UCSD-AML1 (cell line): ENCODE measurements around the gene PHTF1.
"Not testable (repeated sequence)": the region's sequence is repeated elsewhere in the genome, so short reads cannot be mapped to it uniquely, and the experiment has no call there.

ENCODE experiments used
- DNase-seq: peaks from one replicate; lab custom pipeline; 2025; ENCODE audit not compliant: unreplicated experiment; lab: John Stamatoyannopoulos, UW

The PHTF1 gene

DNA sequence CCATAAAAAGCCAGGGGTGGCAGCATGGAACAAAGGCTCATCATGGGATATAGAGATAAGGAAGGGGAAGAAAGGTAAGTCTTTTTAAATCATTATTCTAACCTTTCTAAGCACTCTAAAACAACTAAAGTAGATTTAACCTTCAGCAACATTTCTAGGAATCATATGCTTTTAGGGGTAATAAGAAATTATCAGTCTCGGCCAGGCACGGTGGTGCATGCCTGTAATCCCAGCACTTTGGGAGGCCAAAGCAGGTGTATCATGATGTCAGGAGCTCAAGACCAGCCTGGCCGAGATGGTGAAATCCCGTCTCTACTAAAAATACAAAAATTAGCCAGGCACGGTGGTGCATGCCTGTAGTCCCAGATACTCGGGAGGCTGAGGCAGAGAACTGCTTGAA lies 20.3 kb upstream of the PHTF1 start:
- DNase-seq: no peak

GRCh38 chr1:113777561-113777960 lies 18.3 kb upstream of the PHTF1 start:
- DNase-seq: no peak

- no peak for DNase-seq
Observed at GRCh38 chr1:113770031-113770430, 10.7 kb upstream of the PHTF1 start.

- no peak for DNase-seq
Observed at GRCh38 chr1:113769601-113769970, 10.3 kb upstream of the PHTF1 start.

DNA sequence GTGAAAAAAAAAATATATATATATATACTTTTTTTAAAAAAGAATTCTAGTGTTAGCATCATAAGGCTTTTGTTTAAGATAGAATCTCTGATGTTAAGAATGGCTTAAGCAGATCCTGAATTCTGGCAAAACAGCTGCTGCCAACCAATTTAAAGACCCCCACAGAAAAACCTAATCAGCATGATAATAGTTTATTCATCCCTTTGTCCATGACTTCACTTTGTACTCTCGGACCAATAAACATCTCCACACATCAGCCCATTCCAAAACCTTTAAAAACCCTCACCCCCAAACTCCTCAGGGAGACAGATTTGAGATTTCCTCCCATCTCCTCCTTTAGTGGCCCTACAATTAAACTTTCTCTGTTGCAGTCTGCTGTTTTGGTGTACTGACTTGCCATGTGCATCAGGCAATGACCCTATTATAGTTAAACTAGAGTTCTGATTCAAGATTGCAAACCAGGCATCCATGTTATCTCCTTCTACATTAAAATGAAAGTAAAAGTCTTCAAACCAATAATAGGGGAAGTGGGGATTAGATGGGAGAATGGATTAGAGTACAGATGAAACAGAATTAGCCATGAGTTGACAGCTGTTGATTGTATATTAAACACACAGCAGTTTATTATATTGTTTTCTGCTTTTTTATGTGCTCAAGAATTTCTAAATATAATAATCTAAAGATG lies 9.8 kb upstream of the PHTF1 start:
- DNase-seq: no peak

DNA sequence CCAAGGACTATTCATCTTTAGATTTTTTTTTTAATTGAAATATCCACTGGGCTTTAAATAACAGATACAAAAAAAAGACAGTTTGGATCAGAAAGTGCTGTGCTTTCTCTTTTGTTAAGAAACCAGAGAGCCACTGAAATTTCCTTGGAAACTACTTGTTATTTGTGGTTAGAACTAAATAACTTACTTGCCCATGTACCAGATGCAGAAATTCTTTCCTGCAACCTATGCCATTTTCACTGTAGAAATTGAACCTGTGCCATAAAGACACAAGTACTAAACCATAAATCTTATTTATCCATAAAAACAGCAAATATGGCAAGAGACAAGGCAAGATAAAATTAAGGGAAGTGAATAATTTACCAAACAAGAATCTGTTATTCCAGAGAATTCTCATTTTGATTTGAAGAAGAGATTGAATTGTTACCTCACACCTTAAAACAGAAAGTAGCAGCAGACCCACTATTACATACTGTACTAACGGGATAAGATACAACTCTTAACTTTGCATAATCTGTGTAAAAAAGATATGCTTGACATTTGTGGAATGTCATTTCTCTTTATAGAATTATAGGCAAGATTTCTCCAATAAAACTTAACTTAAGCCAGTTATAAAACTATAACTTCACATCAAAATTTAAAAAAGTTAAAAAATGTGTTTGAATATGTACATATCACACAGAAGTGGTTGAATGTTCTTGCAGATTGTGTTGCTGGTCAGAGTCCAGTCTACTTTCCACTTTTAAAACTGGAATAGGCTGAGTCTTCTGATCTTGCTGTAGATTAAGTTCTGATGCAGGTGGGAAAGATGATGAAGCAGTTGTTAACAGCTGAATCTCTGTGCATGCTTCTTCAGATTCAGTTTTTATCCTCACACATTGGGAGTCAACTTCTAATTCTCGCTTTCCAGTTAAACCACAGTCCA lies 6.3 kb upstream of the PHTF1 start:
- DNase-seq: no peak

GRCh38 chr1:113763661-113764060 lies 4.4 kb upstream of the PHTF1 start:
- DNase-seq: no peak

DNA sequence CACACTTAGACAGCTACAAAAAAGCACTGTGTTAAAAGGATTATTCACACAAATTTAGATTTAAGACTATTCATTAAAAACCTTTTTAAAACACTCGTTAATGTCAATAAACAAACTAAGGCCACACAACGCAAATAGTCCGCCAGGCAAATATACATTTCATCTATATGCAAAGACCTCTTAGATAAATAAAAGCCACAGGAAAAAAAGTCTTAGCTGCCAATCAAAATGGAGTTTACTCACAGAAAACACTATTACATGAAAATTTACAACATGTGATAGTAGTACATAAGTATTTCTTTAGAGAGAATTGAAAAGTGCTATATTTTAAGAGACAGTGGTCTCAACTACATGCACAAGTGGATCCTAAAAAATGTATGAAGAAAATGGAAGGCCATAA lies 2.7 kb upstream of the PHTF1 start:
- DNase-seq: no peak

GRCh38 chr1:113760102-113761080 lies 1.1 kb upstream of the PHTF1 start:
- DNase-seq: no peak

- peak; percentile 78 for DNase-seq
Observed at GRCh38 chr1:113758631-113759332, 504 bp downstream of the PHTF1 start.

- no peak for DNase-seq
Observed at GRCh38 chr1:113756461-113756860, 2.8 kb downstream of the PHTF1 start.

GRCh38 chr1:113753333-113753732 lies 6.0 kb downstream of the PHTF1 start:
- not testable (repeated sequence) for DNase-seq

- no peak for DNase-seq
Observed at GRCh38 chr1:113751516-113751915, 7.8 kb downstream of the PHTF1 start.

DNA sequence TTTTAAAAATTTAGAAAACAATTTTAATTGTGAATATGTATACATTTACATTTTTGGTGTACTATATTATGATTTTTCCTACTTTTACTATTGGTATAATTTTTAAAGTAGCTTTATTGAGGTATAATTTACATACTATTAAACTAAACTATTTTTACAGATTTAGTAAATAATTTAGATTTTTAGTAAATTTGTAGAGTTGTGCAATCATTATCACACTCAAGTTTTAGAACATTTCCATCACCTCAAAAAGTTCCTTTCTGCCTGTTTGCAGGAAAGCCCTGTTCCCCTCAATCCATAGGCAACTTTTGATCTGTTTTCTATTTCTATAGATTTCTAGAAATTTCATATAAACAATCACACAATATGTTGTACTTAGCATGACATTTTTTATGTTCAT lies 8.2 kb downstream of the PHTF1 start:
- no peak for DNase-seq

DNA sequence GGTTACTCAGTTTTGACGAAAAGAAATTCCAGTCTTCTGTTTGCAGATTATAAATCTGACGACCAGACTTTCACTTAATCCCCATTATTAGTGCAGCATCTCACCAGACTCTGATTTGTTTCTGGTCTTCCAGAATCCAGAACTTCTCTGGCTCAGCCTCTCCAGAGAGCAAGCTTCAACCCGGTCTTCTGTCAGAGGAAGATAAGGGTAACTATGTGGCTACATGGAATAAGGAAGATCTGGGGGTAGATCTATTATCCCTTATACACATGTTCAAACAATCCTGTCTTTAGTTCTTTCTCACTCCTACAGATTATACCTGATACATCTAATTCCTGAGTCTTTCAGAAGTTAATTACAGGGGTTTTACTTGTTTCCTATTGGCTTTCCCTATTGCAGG lies 9.9 kb downstream of the PHTF1 start:
- DNase-seq: no peak

DNA sequence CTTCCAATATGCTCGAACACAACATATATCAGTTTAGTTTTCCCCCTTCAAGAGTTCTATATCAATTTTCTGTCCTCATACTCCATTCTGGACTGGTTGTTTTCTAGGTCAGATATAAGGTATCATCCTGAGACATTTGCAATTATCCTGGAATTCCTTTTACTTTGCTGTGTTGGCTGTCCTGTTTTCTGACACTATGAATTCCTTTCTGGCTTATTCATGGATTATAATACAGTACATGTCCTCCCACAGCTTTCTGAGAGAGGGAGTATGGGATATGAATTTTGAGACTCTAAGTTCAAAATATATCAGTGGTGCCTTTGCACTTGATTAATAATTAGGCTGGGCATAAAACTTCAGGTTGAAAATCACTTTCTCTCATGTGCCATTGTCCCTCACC lies 11.9 kb downstream of the PHTF1 start:
- no peak for DNase-seq

DNA sequence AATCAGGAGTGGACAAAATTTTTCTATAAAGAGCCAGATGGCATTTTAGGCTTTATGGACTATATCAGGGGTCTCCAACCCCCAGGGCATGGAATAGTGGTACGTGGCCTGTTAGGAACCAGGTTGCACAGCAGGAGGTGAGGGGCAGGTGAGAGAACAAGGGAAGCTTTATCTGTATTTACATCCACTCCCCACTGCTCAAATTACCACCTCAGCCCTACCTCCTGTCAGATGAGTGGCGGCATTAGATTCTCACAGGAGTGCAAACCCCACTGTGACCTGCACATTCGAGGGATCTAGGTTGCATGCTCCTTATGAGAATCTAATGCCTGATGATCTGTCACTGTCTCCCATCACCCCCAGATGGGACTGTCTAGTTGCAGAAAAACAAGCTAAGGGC lies 13.9 kb downstream of the PHTF1 start:
- no peak for DNase-seq

DNA sequence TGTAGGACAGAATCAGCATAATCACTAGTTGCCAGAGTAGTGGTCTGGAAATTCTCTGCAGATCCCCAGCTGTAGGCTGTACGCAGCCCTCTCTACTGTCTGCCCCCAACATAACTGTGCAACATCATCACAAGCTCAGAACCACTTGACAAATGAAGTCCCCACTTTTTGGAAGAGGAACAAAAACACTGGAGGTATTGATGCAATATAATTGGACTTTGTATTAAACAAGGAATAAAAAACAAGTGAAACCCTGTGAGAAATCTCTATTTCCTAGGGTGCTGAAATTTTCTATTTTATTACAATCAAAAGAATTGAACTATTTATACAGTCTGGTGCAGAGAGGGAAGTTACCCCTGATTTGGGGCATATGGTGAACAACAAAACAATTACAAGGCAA lies 15.2 kb downstream of the PHTF1 start:
- DNase-seq: no peak

GRCh38 chr1:113742515-113742914 lies 16.8 kb downstream of the PHTF1 start:
- DNase-seq: no peak

GRCh38 chr1:113734357-113735055 lies 24.8 kb downstream of the PHTF1 start:
- no peak for DNase-seq
